ENCODE measurements around the gene C10orf90. TPM values are rescaled to one million over a fixed set of nuclear protein-coding genes. Genes with fewer than 3 reads are reported as not detected.

The C10orf90 gene
- total RNA-seq, 1 experiment from 2014 or later, result 0.67 TPM

- intact Hi-C loops (cut with micrococcal nuclease; ENCODE audit: unreplicated experiment) (no loop called here), in situ Hi-C loops (cut with HindIII; ENCODE audit: low pct_unique_long_range_greater_than_20kb, low sequenced_read_pairs) (no loop called here)
- no peak for TF ChIP-seq TCF7L2 (IDR thresholded peaks at IDR 0.05; ENCODE audit: low read depth, low read length)
- TF ChIP-seq, protein P1, sequence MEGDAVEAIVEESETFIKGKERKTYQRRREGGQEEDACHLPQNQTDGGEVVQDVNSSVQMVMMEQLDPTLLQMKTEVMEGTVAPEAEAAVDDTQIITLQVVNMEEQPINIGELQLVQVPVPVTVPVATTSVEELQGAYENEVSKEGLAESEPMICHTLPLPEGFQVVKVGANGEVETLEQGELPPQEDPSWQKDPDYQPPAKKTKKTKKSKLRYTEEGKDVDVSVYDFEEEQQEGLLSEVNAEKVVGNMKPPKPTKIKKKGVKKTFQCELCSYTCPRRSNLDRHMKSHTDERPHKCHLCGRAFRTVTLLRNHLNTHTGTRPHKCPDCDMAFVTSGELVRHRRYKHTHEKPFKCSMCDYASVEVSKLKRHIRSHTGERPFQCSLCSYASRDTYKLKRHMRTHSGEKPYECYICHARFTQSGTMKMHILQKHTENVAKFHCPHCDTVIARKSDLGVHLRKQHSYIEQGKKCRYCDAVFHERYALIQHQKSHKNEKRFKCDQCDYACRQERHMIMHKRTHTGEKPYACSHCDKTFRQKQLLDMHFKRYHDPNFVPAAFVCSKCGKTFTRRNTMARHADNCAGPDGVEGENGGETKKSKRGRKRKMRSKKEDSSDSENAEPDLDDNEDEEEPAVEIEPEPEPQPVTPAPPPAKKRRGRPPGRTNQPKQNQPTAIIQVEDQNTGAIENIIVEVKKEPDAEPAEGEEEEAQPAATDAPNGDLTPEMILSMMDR (IDR thresholded peaks at IDR 0.05), result no peak
- no peak for TF ChIP-seq POLR2AphosphoS5 (IDR thresholded peaks at IDR 0.05; ENCODE audit: low read depth, low read length)
- Histone ChIP-seq H3K36me3 (ENCODE audit: control insufficient read depth, insufficient read depth, low read length) (no peaks in the 10 kb centered on the region), H3K4me3 (ENCODE audit: low read depth in 2 of 2, low read length in 2 of 2) (no peak overlapping the region), H3K27me3 (ENCODE audit: control insufficient read depth, insufficient read depth, low read length) (no peaks in the 10 kb centered on the region), H3K4me1 (ENCODE audit: control insufficient read depth, insufficient read depth, low read length) (no peaks in the 10 kb centered on the region), H3K27ac (ENCODE audit: low read length) (no peak overlapping the region), H3K9me3 (ENCODE audit: control insufficient read depth, insufficient read depth, low read depth, low read length) (no peaks in the 10 kb centered on the region)
- CTCF ChIA-PET, result no interaction called here
- DNase-seq (ENCODE audit: low read depth, low spot score) (no peak), ATAC-seq (no peak)
- POLR2A ChIA-PET, result no interaction called here
- no TSS peak for BruUV-seq (replicated peaks)
Observed at GRCh38 chr10:126519992-126520391, 150.5 kb downstream of the C10orf90 start.

- Histone ChIP-seq H3K4me1 (ENCODE audit: control insufficient read depth, insufficient read depth, low read length) (no peaks in the 10 kb centered on the region), H3K27ac (ENCODE audit: low read length) (no peak overlapping the region), H3K27me3 (ENCODE audit: control insufficient read depth, insufficient read depth, low read length) (no peaks in the 10 kb centered on the region), H3K9me3 (ENCODE audit: control insufficient read depth, insufficient read depth, low read depth, low read length) (no peaks in the 10 kb centered on the region), H3K4me3 (ENCODE audit: low read depth in 2 of 2, low read length in 2 of 2) (no peak overlapping the region), H3K36me3 (ENCODE audit: control insufficient read depth, insufficient read depth, low read length) (no peaks in the 10 kb centered on the region)
- no TSS peak for BruUV-seq (replicated peaks)
- ChIA-PET POLR2A (no interaction called here), CTCF (no interaction called here)
- ATAC-seq, result no peak
- DNase-seq (ENCODE audit: low read depth, low spot score), result no peak
- intact Hi-C loops (cut with micrococcal nuclease; ENCODE audit: unreplicated experiment) (no loop called here), in situ Hi-C loops (cut with HindIII; ENCODE audit: low pct_unique_long_range_greater_than_20kb, low sequenced_read_pairs) (no loop called here)
- no peak for TF ChIP-seq TCF7L2 (IDR thresholded peaks at IDR 0.05; ENCODE audit: low read depth, low read length)
- TF ChIP-seq, protein P2, sequence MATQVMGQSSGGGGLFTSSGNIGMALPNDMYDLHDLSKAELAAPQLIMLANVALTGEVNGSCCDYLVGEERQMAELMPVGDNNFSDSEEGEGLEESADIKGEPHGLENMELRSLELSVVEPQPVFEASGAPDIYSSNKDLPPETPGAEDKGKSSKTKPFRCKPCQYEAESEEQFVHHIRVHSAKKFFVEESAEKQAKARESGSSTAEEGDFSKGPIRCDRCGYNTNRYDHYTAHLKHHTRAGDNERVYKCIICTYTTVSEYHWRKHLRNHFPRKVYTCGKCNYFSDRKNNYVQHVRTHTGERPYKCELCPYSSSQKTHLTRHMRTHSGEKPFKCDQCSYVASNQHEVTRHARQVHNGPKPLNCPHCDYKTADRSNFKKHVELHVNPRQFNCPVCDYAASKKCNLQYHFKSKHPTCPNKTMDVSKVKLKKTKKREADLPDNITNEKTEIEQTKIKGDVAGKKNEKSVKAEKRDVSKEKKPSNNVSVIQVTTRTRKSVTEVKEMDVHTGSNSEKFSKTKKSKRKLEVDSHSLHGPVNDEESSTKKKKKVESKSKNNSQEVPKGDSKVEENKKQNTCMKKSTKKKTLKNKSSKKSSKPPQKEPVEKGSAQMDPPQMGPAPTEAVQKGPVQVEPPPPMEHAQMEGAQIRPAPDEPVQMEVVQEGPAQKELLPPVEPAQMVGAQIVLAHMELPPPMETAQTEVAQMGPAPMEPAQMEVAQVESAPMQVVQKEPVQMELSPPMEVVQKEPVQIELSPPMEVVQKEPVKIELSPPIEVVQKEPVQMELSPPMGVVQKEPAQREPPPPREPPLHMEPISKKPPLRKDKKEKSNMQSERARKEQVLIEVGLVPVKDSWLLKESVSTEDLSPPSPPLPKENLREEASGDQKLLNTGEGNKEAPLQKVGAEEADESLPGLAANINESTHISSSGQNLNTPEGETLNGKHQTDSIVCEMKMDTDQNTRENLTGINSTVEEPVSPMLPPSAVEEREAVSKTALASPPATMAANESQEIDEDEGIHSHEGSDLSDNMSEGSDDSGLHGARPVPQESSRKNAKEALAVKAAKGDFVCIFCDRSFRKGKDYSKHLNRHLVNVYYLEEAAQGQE (IDR thresholded peaks at IDR 0.05; ENCODE audit: insufficient read depth in 1 of 2, low read depth in 2 of 2, low read length in 1 of 2), result no peak
- TF ChIP-seq, protein P1 (IDR thresholded peaks at IDR 0.05), result no peak
- no peak for TF ChIP-seq POLR2AphosphoS5 (IDR thresholded peaks at IDR 0.05; ENCODE audit: low read depth, low read length)
- TF ChIP-seq SIN3A (IDR thresholded peaks at IDR 0.05; ENCODE audit: borderline replicate concordance, insufficient read depth, low read depth, low read length), result no peak
Observed at GRCh38 chr10:126519185-126519584, 151.3 kb downstream of the C10orf90 start.
